ENCODE data around the gene CTBP1. TPM values are rescaled to one million over a fixed set of nuclear protein-coding genes. Genes with fewer than 3 reads are reported as not detected.

Gene CTBP1
- total and polyA plus RNA-seq, 4 experiments from 2014 or later = 39.3 to 195 (median 132) TPM

DNA sequence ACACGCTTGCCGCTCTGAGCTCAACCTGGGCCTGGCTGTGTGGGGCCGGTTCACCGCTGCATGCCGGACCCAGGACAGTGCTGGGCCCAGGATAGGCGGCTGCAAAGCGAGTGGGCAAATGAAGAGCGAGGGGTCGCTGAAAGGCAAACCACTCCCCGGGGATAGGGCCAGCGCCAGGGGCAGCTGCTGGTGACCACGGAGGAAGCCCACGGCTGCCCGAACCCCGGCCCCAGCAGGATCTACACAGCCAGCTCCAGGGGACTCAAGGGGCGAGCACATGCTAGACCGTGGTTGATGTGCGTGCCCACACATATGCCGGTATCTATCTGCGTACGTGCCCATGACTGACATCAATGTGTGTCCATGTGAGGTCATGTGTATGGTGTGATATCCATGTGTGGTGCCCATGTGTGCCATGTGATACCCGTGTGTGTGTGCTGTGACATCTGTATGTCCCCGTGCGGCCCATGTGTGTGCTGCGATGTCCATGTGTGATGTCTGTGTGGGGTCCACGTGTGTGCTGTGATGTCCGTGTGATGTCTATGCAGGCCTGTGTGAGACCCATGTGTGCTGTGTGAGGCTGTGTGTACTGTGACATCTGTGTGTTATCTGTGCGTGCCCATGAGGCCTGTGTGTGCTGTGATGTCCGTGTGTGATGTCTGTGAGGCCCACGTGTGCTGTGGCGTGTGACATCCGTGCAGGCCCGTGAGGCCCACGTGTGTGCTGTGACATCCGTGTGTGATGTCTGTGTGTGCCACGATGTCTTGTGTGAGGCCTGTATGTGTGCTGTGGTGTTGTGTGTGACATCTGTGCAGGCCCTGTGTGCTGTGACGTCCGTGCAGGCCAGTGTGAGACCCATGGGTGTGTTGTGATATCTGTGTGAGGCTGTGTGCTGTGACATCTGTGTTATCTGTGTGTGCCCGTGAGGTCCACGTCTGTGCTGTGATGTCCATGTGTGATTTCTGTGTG, 24.8 kb downstream of the CTBP1 start:
- H3K27ac ChIP-seq (ENCODE audit: low read depth, low read length) = no peak overlapping the region
- H3K36me3 Mint-ChIP-seq = peaks cover 39 to 48% of the 10 kb centered on the region in 2 donors
- CTCF ChIA-PET (ENCODE audit: partially characterized antibody) = no interaction called here

DNA sequence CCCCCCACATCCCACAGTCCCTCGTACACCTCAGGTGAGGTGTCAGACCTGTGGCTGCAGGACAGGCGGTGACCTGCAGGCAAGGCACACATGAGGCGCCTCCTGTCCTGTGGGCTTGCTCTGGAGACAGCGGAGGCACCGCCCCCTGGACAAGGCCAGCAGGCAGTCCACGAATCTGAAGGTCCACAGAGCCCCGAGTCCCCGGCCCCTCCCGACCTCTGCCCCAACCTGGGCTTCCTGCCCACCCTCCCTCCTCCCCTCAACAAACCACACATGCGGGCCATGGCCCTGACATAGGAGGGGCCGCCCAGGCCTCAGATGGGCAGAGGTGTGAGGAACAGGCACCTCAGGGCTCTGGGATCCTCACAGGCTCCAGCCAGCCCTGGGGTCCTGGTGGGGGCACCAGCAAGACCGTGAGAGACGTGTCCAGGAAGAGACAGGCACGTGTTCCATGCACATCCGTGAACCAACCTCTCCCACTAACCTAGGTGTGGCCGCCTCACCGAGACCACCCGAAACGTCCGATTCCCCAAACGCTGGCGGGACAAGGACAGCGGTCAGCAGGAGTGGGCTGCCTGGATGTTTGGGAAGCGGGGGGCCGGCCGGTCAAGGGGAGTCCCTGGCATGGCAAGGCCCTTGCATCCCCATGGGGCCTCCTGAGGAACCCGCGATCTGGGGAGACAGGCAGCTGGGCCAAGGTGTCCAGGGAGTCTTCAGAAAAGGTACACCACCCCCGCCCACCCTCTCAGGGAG, 25.8 kb downstream of the CTBP1 start:
- Mint-ChIP-seq H3K36me3 (peaks cover 39 to 51% of the 10 kb centered on the region in 2 donors), H3K27me3 (no peaks in the 10 kb centered on the region), H3K4me3 (no peak overlapping the region), H3K27ac (peak overlapping the region in 1 of 7 donors; percentile 51), H3K4me1 (peaks cover 18 to 41% (median 32%) of the 10 kb centered on the region in 4 donors), H3K9me3 (peaks cover 0 to 2% (median 0%) of the 10 kb centered on the region in 8 donors)
- Histone ChIP-seq H3K4me3 (ENCODE audit: low read length in 2 of 2) (no peak overlapping the region), H3K27me3 (ENCODE audit: insufficient read depth, low read length) (no peaks in the 10 kb centered on the region), H3K27ac (ENCODE audit: low read depth, low read length) (no peak overlapping the region), H3K4me1 (ENCODE audit: insufficient read depth, low read length) (peaks cover 15% of the 10 kb centered on the region), H3K9me3 (ENCODE audit: control insufficient read depth in 1 of 2, low read length in 2 of 2) (no peaks in the 10 kb centered on the region), H3K36me3 (ENCODE audit: insufficient read depth, low read length) (peaks cover 34% of the 10 kb centered on the region)
- POLR2A ChIA-PET (ENCODE audit: partially characterized antibody) = interaction anchor here (0.6 kb wide), 1 partner anchor 346 kb away, joined by 3 read pairs; no protein-coding TSS in a partner anchor
- CTCF ChIA-PET (ENCODE audit: partially characterized antibody) = no interaction called here
- intact Hi-C loops (cut with micrococcal nuclease) = no loop called here
- DNase-seq = peak in 1 of 5 donors; percentile 13

More for the DNA sequence above, 24.8 kb downstream of the CTBP1 start:
- H3K27me3 Mint-ChIP-seq = no peaks in the 10 kb centered on the region
- Histone ChIP-seq H3K9me3 (ENCODE audit: control insufficient read depth in 1 of 2, low read length in 2 of 2) (no peaks in the 10 kb centered on the region), H3K36me3 (ENCODE audit: insufficient read depth, low read length) (peaks cover 36% of the 10 kb centered on the region), H3K4me3 (ENCODE audit: low read length in 2 of 2) (no peak overlapping the region), H3K4me1 (ENCODE audit: insufficient read depth, low read length) (peaks cover 9% of the 10 kb centered on the region), H3K27me3 (ENCODE audit: insufficient read depth, low read length) (no peaks in the 10 kb centered on the region)
- H3K27ac Mint-ChIP-seq = peak overlapping the region in 5 of 7 donors; percentile 39 to 73 (median 48)
- POLR2A ChIA-PET (ENCODE audit: partially characterized antibody) = interaction anchor here (0.6 kb wide), 1 partner anchor 344 kb away, joined by 3 read pairs; no protein-coding TSS in a partner anchor
- peaks cover 12 to 33% (median 22%) of the 10 kb centered on the region in 4 donors for H3K4me1 Mint-ChIP-seq
- no peak overlapping the region for H3K4me3 Mint-ChIP-seq
- H3K9me3 Mint-ChIP-seq = peaks cover 0 to 2% (median 0%) of the 10 kb centered on the region in 8 donors
- DNase-seq = no peak
- intact Hi-C loops (cut with micrococcal nuclease) = no loop called here

DNA sequence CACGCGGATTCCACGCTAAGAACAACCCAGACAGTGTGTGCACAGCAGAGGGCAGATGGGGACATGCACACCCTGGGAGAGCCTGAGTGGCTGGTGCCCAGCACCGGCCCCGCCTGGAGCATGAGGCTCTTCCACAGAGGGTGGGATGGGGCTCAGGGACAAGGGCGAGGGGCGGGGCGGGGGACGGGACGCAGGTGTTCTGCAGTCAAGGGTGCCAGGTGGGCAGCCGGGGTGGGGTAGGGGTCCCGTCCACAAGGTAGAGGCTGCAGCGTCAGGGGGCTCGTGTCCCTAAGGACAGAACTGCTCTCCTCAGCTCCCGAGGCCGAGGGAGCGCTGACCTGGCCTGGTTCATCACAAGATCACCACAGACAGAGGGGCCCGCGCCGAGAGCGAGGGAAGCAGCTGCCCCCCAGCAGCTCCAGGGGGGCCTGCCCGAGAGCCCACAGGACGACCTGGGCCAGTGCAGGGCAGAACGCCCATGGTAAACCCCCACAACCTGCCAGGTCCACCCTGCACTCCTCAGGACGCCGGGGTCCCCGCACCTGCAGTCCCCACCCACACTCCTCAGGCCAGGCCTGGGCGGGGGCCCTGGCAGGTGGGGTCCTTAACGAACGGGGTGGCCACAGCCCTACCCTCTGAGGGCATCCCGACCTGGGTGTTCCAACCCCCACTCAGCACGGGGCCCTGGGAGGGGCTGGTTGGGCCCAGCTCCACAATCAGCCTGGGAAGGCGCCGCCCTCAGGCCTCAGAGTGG, 26.7 kb downstream of the CTBP1 start:
- H3K4me1 ChIP-seq (ENCODE audit: insufficient read depth, low read length) = peaks cover 22% of the 10 kb centered on the region
- H3K4me3 ChIP-seq (ENCODE audit: low read length in 2 of 2) = no peak overlapping the region
- H3K27me3 ChIP-seq (ENCODE audit: insufficient read depth, low read length) = no peaks in the 10 kb centered on the region
- peak in 1 of 5 donors; percentile 39 for DNase-seq
- Mint-ChIP-seq H3K36me3 (peaks cover 35 to 47% of the 10 kb centered on the region in 2 donors), H3K27ac (peak overlapping the region in 2 of 7 donors; percentile 30 to 51), H3K9me3 (peaks cover 0 to 2% (median 0%) of the 10 kb centered on the region in 8 donors), H3K27me3 (no peaks in the 10 kb centered on the region), H3K4me1 (peaks cover 22 to 40% (median 37%) of the 10 kb centered on the region in 4 donors), H3K4me3 (no peak overlapping the region)
- POLR2A ChIA-PET (ENCODE audit: partially characterized antibody) = no interaction called here
- CTCF ChIA-PET (ENCODE audit: partially characterized antibody) = no interaction called here
- intact Hi-C loops (cut with micrococcal nuclease) = no loop called here
- H3K9me3 ChIP-seq (ENCODE audit: control insufficient read depth in 1 of 2, low read length in 2 of 2) = no peaks in the 10 kb centered on the region
- no peak overlapping the region for H3K27ac ChIP-seq (ENCODE audit: low read depth, low read length)
- H3K36me3 ChIP-seq (ENCODE audit: insufficient read depth, low read length) = peaks cover 25% of the 10 kb centered on the region

DNA sequence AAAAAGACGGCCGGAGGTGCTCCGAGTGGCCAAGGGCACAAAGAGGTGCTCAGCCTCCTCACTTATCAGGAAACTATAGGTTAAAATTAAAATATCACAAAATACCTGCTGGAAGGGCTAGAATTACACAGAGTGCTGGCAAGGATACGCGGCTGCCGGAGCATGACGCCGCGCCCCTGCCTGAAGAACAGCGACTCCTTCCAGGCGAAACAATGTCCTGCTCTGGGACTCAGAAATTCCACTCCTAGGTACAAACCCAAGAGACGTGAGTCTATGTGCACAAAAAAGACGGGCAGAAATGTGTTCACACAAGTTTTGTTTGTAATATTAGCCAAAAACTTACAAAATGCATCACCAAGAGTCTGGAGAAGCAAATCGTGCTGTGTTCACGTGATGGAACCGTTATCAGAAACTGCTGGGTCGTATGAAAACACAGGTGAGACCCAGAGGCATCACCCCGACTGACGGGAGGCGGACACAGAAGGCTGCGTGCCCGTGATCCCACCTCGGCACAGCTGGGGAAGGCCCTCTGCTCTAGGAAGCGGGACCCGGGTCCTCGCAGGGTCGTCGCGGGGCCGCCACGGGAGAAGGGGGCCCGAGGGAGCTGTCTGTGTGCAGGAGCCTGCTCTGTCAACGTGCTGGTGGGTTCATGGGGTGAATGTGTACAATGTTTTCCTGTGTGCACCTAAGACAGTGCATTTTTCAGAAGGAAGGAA, 27.6 kb downstream of the CTBP1 start:
- Mint-ChIP-seq H3K4me3 (peak overlapping the region in 1 of 8 donors; percentile 42), H3K9me3 (peaks cover 0 to 2% (median 0%) of the 10 kb centered on the region in 8 donors), H3K27ac (peak overlapping the region in 4 of 7 donors; percentile 30 to 74 (median 66)), H3K36me3 (peaks cover 33 to 45% of the 10 kb centered on the region in 2 donors), H3K4me1 (peaks cover 28 to 46% (median 42%) of the 10 kb centered on the region in 4 donors), H3K27me3 (no peaks in the 10 kb centered on the region)
- ChIA-PET POLR2A (ENCODE audit: partially characterized antibody) (no interaction called here), CTCF (ENCODE audit: partially characterized antibody) (no interaction called here)
- Histone ChIP-seq H3K9me3 (ENCODE audit: control insufficient read depth in 1 of 2, low read length in 2 of 2) (no peaks in the 10 kb centered on the region), H3K4me1 (ENCODE audit: insufficient read depth, low read length) (peaks cover 31% of the 10 kb centered on the region), H3K27me3 (ENCODE audit: insufficient read depth, low read length) (no peaks in the 10 kb centered on the region), H3K27ac (ENCODE audit: low read depth, low read length) (no peak overlapping the region), H3K4me3 (ENCODE audit: low read length in 2 of 2) (no peak overlapping the region), H3K36me3 (ENCODE audit: insufficient read depth, low read length) (peaks cover 17% of the 10 kb centered on the region)
- peak in 1 of 5 donors; percentile 30 for DNase-seq
- intact Hi-C loops (cut with micrococcal nuclease) = no loop called here

DNA sequence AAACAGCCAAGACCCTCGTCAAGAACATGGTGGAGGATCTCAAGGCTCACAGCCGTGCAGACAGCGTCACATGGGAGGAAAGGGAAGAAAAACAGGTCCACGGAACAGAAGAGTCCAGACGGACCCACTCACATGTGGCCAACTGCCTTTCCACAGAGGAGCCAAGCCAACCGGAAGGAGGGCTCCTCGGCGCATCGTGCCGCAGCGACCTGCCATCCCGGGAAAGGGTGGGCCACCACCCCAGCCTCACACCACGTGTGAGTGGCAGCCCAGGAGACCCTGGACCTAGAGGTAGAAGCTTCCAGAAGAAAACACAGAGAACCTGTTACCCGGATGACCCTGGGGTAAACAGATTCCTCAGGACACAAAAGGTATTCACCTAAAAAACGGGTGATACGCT, 28.4 kb downstream of the CTBP1 start:
- no peak overlapping the region for H3K4me3 ChIP-seq (ENCODE audit: low read length in 2 of 2)
- Mint-ChIP-seq H3K27me3 (no peaks in the 10 kb centered on the region), H3K36me3 (peaks cover 33 to 41% of the 10 kb centered on the region in 2 donors), H3K4me3 (no peak overlapping the region), H3K27ac (peak overlapping the region in 1 of 7 donors; percentile 42), H3K9me3 (peaks cover 0 to 2% (median 0%) of the 10 kb centered on the region in 8 donors), H3K4me1 (peaks cover 30 to 54% (median 42%) of the 10 kb centered on the region in 4 donors)
- H3K27ac ChIP-seq (ENCODE audit: low read depth, low read length) = no peak overlapping the region
- intact Hi-C loops (cut with micrococcal nuclease) = no loop called here
- H3K9me3 ChIP-seq (ENCODE audit: control insufficient read depth in 1 of 2, low read length in 2 of 2) = no peaks in the 10 kb centered on the region
- H3K36me3 ChIP-seq (ENCODE audit: insufficient read depth, low read length) = peaks cover 20% of the 10 kb centered on the region
- H3K4me1 ChIP-seq (ENCODE audit: insufficient read depth, low read length) = peaks cover 38% of the 10 kb centered on the region
- ChIA-PET CTCF (ENCODE audit: partially characterized antibody) (interaction anchor here (0.7 to 4.7 kb wide), 2 partner anchors 17 to 23 kb away, joined by 3 to 22 read pairs; no protein-coding TSS in a partner anchor), POLR2A (ENCODE audit: partially characterized antibody) (no interaction called here)
- peak in 1 of 5 donors; percentile 17 for DNase-seq
- no peaks in the 10 kb centered on the region for H3K27me3 ChIP-seq (ENCODE audit: insufficient read depth, low read length)

DNA sequence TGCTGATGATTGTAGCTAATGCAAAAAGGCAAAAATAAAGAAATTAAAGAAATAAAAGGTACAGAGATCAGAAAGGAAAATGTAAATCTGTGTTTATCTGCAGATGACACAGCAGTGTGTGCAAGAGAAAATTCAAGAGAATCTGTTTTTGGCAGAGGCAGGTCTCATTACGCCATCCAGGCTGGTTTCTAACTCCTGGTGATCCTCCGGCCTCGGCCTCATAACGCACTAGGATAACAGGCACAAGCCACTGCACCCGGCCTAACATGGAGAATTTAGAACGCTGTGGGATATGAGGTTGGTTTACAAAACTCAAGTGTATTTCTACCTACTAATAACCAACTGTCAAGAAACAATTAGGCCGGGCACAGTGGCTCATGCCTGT, 29.4 kb downstream of the CTBP1 start:
- Histone ChIP-seq H3K9me3 (ENCODE audit: control insufficient read depth in 1 of 2, low read length in 2 of 2) (no peaks in the 10 kb centered on the region), H3K27me3 (ENCODE audit: insufficient read depth, low read length) (no peaks in the 10 kb centered on the region), H3K4me3 (ENCODE audit: low read length in 2 of 2) (no peak overlapping the region), H3K4me1 (ENCODE audit: insufficient read depth, low read length) (peaks cover 40% of the 10 kb centered on the region), H3K36me3 (ENCODE audit: insufficient read depth, low read length) (peaks cover 20% of the 10 kb centered on the region), H3K27ac (ENCODE audit: low read depth, low read length) (no peak overlapping the region)
- peak in 1 of 5 donors; percentile 22 for DNase-seq
- intact Hi-C loops (cut with micrococcal nuclease) = no loop called here
- H3K4me3 Mint-ChIP-seq = peak overlapping the region in 4 of 8 donors; percentile 35 to 56 (median 42)
- peaks cover 28 to 58% (median 40%) of the 10 kb centered on the region in 4 donors for H3K4me1 Mint-ChIP-seq
- peaks cover 0 to 2% (median 0%) of the 10 kb centered on the region in 8 donors for H3K9me3 Mint-ChIP-seq
- ChIA-PET CTCF (ENCODE audit: partially characterized antibody) (interaction anchor here (4.7 kb wide), 2 partner anchors 16 to 49 kb away, joined by 15 to 22 read pairs; no protein-coding TSS in a partner anchor), POLR2A (ENCODE audit: partially characterized antibody) (no interaction called here)
- peaks cover 29 to 43% of the 10 kb centered on the region in 2 donors for H3K36me3 Mint-ChIP-seq
- peak overlapping the region in 6 of 7 donors; percentile 21 to 77 (median 54) for H3K27ac Mint-ChIP-seq
- H3K27me3 Mint-ChIP-seq = no peaks in the 10 kb centered on the region
